CMK (cell line): ENCODE results near the gene NECTIN1.

ENCODE experiments used
- DNase-seq: peaks from one replicate; pipeline ENCODE4 v3.0.0-alpha.2; 2010; ENCODE audit warnings: low read depth

Gene NECTIN1

DNA sequence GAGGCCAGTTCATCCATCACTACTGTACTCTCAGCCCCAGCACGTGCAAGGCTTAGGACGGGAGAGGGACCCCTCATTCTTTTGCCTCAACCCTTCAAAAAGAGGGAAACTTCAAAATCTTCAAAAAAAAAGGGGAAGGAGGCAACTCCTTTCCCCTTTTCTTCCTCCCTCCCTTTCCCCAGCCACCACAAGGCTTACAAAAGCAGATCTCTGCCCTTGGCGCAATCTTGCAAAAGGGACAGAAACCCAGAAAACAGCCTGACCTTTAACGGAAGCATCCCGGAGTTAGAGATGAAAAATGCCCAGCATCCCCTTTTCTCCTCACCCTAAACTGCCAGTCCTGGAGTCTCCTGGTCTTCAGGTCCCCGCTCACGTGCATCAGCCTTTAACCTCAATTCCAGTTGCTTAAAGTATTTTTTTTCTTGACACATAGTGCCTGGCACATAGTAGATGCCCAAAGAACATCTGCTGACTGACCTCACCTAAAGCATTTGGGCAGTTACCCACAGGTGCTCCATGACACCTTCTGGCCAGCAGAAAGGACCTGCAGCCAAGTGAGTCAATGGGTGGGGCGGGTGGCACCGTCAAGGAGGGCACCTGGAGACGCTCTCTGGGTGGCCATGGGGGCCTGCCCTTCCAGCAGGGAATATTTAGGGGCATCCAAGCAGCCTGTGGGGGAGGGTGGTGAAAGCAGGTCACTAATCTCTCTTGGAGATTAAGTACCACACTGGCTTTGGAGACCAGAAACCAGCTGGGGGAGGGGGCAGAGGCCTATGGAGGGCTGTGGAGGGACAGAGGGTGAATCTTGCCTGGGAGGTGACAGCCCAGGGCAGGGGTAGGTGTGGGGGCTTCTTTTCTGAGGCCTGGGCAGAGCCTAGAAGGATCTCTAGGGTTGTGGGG is 16.3 kb downstream of the NECTIN1 start:
- DNase-seq, result no peak

DNA sequence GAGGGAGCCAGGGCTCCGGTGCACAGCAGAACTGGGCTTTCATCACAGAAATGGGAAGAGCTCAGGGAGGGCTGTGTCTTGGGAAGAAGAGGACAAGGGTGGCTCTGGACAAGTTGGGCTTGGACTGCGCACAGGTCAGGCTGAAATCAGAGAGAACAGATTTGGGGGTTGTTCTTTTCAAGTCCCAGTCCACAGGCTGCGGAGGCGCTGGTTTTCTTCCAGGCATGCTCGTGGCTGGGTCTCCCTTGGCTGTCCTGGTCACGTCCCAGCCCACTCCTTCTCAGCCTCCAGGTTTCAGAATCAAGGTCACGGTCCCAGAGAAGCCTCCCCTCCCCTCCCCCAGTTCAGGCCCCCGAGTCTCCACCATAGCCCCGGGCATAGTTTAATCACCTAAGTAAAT is 17.0 kb downstream of the NECTIN1 start:
- no peak for DNase-seq

GRCh38 chr11:119711476-119711875 is 17.5 kb downstream of the NECTIN1 start:
- no peak for DNase-seq

GRCh38 chr11:119710417-119710816 is 18.6 kb downstream of the NECTIN1 start:
- DNase-seq, result no peak

DNA sequence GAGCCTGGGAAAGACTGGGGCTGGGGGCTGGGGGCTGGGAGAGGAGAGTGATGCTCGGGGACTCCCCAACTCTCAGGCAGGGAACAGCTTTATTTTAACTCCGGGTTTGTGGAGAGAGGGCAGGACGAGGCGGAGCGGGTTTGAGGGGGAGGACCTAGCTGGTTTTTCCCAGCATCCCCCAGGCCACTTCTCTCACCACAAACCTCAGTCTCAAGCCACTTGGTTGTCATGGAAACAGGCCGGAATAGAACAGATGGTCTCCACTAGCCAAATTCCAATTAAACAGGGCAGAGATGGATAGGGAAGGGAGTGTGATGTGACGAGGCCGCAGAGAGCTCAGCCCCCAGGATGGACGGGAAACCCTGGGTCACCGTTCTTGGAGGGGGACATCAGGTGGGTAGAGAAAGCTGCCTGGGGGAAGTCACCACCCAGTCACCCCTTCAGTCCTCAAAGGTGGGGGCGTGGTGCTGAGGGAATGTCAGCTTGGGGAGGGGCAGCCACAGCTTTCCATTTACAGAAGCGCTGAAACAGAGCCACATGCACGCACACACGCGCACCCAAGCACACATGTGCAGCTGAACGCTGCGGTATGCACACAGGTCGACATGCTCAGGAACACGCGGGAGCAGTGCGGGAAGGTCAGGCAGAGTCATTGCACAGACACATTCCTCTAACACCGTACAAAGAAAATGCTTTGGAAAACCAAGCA is 19.2 kb downstream of the NECTIN1 start:
- DNase-seq, result no peak

DNA sequence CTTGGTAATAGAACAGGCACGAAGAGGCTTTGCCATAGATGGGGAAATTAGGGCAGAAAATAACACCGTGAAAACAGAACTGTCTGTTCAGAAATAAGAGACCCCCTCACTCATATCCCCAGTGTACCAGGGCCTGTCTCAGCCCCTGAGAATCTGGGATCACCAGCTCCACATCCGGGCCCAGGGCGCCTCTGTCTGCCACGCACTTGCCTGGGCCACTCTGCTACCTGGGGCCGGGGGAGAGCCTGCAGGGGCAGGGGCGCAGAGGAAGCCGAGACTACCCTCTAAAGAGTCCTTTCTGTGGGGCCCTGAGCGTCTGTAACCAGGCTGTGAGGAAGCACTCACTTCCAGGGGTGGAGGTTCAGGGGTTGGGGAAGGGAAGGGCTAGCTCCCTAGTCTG is 19.8 kb downstream of the NECTIN1 start:
- no peak for DNase-seq

DNA sequence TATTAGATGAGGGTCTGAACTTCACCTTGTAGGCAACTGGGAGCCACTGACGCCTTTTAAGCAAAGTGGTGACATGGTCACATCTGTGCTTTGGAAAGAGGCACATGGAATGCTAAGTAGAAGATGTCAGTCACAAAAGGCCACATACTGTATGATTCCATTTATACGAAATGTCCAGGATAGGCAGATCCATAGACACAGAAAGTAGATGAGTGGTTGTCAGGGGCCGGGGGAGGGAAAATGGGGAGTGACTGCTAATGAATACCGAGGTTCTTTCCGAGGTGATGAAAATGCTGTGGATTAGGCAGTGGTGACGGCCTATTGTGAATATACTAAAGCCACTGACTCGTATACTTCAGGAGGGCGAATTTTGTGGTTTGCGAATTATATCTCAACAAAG is 20.6 kb downstream of the NECTIN1 start:
- no peak for DNase-seq

DNA sequence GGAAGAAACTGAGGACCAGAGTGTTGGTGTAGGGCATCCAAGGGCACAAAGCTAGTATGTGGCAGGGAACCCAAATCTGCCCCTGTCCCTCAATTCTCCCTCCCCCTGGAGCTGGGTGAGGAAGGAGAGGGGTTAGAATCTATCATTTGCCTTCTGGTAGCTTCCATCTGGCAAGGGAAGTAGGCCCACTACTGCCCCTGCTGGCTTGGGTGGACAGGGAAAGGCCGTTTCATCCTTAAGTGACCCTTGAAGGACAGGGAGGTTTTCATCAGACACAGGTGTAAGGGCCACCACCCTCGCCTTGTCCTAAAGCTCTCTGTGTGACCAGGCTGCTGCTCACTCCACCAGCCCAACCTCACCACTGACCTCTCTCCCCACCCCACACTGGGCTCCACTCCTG is 22.1 kb downstream of the NECTIN1 start:
- DNase-seq, result no peak

DNA sequence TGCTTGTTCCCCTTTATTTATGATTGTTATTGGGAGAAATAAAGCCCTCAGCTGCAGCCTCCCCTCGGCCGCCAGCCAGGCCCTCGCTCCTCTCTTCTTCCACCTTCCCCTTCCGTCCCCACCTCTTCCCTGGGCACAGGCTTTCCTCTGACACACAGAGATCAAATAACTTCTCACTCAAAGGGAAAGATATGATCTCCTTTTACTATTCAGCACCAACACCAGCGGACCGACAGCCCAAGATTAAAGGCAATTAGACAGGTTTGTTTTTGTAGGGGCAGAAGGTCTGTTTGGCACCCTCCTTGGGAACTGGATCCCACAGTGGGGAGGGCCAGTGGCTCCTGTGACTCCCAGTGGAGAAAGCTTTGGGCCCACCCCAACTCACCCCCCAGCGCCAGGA is 23.0 kb downstream of the NECTIN1 start:
- DNase-seq, result no peak

DNA sequence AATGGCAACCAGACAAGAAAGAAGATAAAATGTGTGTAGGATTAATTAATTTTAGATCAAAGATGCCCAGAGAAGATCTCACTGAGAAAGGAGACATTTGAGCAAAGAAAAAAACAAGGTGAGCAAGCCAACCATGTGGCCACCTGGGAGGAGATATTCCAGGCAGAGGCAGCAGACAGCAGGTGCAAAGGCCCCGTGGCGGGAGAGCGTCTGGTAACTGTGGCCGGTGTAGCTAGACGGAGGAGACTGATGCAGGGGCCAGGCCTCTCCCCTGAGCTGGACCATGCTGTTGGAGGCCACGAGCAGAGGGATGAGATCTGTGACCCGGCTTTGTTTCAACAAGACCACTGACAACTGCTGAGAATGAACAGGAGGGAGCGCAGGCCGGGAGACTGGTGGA is 23.6 kb downstream of the NECTIN1 start:
- no peak for DNase-seq

- no peak for DNase-seq
Observed at GRCh38 chr11:119704849-119705248, 24.2 kb downstream of the NECTIN1 start.

GRCh38 chr11:119701591-119702549 is 27.1 kb downstream of the NECTIN1 start:
- DNase-seq, result no peak

- no peak for DNase-seq
Observed at GRCh38 chr11:119700536-119701346, 28.3 kb downstream of the NECTIN1 start.

DNA sequence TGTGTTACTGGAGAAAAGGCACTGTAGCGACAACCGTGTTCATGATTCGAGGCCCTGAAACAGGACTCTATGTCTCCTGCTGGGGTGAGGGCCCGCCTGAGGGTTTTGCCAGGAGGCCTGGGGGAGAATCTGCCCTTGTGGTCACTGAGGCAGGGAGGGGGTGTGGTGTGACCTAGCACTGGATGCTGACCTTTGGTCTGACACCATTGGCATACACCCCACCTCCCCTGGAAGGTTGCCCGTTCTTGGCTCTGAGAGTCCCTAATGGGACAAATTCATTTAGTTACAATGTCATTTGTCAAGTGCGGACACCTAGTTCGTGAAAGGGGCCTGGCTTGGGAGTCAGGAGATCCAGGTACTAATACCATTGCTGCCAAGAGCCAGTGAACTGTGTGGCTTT is 29.0 kb downstream of the NECTIN1 start:
- DNase-seq, result no peak

- DNase-seq, result no peak
Observed at GRCh38 chr11:119699227-119699626, 29.8 kb downstream of the NECTIN1 start.

- DNase-seq, result no peak
Observed at GRCh38 chr11:119697882-119698281, 31.1 kb downstream of the NECTIN1 start.

- DNase-seq, result no peak
Observed at GRCh38 chr11:119697445-119697844, 31.6 kb downstream of the NECTIN1 start.

DNA sequence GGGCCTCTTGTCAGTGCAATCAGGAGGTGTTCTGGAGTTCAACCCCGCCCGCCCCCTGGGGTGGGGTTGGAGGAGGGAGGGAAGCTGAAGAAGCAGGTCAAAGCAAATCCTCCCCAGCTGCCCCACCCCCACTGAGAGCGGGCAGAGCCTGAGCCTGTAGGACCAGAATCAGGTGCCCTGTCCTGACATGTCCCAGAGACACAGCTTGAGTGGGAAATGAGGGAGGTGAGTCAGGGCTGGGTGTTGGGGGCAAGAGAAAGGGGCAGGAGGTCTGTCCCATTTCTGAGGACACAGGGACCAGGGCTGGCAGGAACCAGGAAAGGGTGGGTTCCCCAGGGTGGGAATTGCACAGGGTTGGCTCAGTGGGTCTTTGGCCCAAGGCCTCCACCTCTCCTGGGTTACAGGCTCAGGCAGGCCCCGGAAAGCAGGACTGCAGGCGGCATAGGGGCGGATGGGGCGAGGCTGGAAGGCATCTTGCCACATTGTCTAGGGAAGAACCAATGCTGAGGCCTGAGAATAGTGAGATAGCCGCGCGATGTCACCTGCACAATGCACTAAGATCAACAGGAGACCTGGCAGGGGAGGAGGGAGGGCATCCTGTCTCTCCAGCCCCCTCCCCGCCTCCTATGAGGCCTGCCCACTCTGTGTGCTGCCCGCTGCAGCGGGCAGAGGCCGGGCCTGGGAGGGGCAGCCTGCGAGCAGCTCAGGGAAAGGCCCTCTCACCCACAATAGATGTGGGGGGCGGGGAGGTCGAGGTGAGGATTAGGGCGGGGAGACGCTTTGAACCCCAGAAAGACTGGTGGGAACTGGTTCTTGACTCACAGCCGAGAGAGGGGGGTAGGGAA is 32.4 kb downstream of the NECTIN1 start:
- DNase-seq, result no peak

DNA sequence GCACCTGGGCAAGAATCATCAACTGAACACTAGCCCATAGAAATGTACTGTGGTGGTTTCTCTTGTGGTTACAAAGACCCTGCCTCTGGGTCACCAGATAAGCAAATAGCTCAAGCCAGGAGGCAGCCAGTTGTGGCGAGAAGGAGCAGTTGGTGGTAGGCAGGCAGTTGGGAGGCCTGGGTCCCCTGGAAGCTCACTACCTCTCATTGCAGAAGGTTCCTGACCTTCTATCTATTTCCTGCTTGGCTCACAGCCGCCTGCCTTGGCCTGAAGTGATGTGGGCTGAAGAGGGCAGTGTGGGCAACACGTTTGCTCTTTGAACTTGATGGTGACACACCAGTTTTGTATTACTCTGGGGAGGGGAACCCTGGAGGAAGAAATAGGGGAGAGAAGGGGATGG is 34.7 kb downstream of the NECTIN1 start:
- peak; percentile 73 for DNase-seq

DNA sequence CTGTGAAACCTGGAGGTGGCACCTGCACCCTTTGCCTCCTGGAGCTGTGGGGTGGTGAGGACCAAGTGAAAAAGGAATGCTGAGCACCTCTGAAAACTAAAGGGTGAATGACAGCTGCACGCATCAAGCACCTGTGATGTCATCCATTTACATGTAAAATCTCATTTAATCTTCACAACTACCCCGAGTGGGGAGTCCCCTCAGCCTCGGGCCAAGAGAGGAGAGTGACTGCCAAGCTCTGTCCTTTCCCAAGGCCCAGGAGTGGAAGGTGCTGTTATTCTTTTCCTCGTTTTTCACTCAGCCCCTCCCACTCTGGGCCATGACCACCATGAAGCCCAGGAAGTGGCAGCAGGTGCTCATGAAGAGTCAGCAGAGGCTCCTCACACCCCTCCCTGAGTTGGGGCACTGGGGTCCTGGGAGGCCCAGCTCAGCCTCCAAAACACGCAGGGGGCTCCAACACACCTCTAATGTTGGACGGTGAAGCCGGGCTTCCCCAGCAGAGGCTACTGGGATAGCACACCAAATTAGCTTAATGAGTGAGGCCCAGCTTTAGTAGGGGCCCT is 35.7 kb downstream of the NECTIN1 start:
- no peak for DNase-seq
